Osteoblast (primary cell): ENCODE measurements around the gene FICD. TPM values are rescaled to one million over a fixed set of nuclear protein-coding genes. Genes with fewer than 3 reads are reported as not detected.
"Not testable (repeated sequence)": the region's sequence is repeated elsewhere in the genome, so short reads cannot be mapped to it uniquely, and the experiment has no call there.

Experiments used
- DNase-seq: peaks from one replicate; pipeline ENCODE4 v3.0.0; 2011; ENCODE audit warnings: low spot score, mixed read lengths; ENCODE audit not compliant: insufficient read length; ENCODE audit errors: missing footprints
- H2AFZ ChIP-seq: 2 replicates; pipeline ENCODE4 v1.6.0; 2011; ENCODE audit warnings: mild to moderate bottlenecking, low read length
- H3K27ac ChIP-seq: 2 replicates; pipeline ENCODE4 v1.5.1; 2011; ENCODE audit warnings: mild to moderate bottlenecking, low read depth, low read length, moderate library complexity
- H3K27me3 ChIP-seq: 2 replicates; pipeline ENCODE4 v1.6.0; 2012; ENCODE audit warnings: mild to moderate bottlenecking, control low read depth, inconsistent platforms, low read length, moderate library complexity; ENCODE audit not compliant: insufficient read depth
- H3K36me3 ChIP-seq: 2 replicates; pipeline ENCODE4 v1.5.1; 2011; ENCODE audit warnings: mild to moderate bottlenecking, low read length, control low read depth, moderate library complexity; ENCODE audit not compliant: insufficient read depth
- H3K4me1 ChIP-seq: 2 replicates; pipeline ENCODE4 v1.5.1; 2011; ENCODE audit warnings: mild to moderate bottlenecking, low read length, control low read depth, moderate library complexity; ENCODE audit not compliant: insufficient read depth
- H3K4me2 ChIP-seq: 2 replicates; pipeline ENCODE4 v1.6.0; 2011; ENCODE audit warnings: mild to moderate bottlenecking, low read length; ENCODE audit not compliant: insufficient read depth
- H3K4me3 ChIP-seq: fragments of 200-600 bp; sonication (generic); 3 replicates; pipeline ENCODE4 v1.5.1; 2012; ENCODE audit warnings: mild to moderate bottlenecking, low read length, inconsistent platforms; ENCODE audit not compliant: insufficient read depth
- H3K79me2 ChIP-seq: 2 replicates; pipeline ENCODE4 v1.6.0; 2012; ENCODE audit warnings: mild to moderate bottlenecking, low read length, control low read depth, inconsistent platforms; ENCODE audit not compliant: insufficient read depth
- H3K9me3 ChIP-seq: 2 replicates; pipeline ENCODE4 v1.5.1; 2011; ENCODE audit warnings: low read depth, low read length, control low read depth
- H4K20me1 ChIP-seq: 2 replicates; pipeline ENCODE4 v1.6.0; 2012; ENCODE audit warnings: mild to moderate bottlenecking, low read length, control low read depth; ENCODE audit not compliant: insufficient read depth
- total RNA-seq: library from RNA; depleted of rRNA; stranded (reverse); fragments of >200 nt; gene quantifications from 2 replicates; pipeline ENCODE4 v1.2.3, GENCODE V29; 2012
- TF ChIP-seq, protein P1 (sequence below): IDR thresholded peaks from 2 replicates; pipeline ENCODE4 v1.5.1; 2011; ENCODE audit warnings: mild to moderate bottlenecking, low read depth, low read length, moderate library complexity; ENCODE audit errors: extremely low read depth

Gene FICD
- total RNA-seq, 1 donor: 5.4 TPM

DNA sequence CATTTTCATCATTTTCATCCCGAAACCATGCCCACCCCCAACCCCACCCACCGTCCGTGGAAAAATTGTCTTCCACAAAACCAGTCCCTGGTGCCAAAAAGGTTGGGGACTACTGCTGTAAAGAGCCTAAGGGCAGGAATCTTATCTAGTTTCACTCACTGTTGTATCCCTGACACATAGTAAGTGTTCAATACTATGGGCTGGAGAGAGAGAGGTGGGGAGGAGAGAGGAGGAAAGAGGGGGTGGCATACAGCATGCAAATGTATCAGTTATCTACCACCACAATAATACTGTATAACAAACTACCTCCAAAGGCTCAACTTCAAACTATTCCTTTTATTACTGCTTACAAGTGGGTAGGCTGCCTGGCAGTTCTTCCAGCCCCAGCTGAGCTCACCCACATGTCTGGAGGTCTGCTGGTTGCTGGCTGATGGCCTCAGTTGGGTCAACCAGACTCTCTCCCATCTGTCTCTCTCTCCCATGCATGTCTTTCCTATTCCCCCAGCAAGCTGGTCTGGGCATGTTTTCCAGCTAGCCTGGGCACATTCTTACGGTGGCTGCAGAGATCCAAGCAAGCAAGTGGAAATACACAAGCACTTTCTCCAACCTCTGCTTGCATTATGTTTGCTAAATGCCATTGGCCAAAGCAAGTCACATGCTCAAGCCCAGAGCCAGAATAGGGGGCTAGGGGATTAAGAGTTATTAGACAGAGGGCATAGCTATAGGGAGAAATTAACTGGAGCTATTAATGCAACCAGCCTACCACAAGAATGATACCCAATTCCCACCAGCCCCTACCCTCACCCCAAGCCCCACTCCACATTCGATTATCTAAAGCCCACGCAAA lies 31.6 kb upstream of the FICD start:
- no peaks in the 10 kb centered on the region for H3K4me1 ChIP-seq
- H3K9me3 ChIP-seq: no peaks in the 10 kb centered on the region
- H3K27me3 ChIP-seq: no peaks in the 10 kb centered on the region
- H3K4me2 ChIP-seq: no peak overlapping the region
- no peaks in the 10 kb centered on the region for H3K79me2 ChIP-seq
- no peak overlapping the region for H3K4me3 ChIP-seq
- DNase-seq: no peak
- TF ChIP-seq, protein P1, sequence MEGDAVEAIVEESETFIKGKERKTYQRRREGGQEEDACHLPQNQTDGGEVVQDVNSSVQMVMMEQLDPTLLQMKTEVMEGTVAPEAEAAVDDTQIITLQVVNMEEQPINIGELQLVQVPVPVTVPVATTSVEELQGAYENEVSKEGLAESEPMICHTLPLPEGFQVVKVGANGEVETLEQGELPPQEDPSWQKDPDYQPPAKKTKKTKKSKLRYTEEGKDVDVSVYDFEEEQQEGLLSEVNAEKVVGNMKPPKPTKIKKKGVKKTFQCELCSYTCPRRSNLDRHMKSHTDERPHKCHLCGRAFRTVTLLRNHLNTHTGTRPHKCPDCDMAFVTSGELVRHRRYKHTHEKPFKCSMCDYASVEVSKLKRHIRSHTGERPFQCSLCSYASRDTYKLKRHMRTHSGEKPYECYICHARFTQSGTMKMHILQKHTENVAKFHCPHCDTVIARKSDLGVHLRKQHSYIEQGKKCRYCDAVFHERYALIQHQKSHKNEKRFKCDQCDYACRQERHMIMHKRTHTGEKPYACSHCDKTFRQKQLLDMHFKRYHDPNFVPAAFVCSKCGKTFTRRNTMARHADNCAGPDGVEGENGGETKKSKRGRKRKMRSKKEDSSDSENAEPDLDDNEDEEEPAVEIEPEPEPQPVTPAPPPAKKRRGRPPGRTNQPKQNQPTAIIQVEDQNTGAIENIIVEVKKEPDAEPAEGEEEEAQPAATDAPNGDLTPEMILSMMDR: no peak
- H3K27ac ChIP-seq: no peak overlapping the region
- no peaks in the 10 kb centered on the region for H3K36me3 ChIP-seq
- H4K20me1 ChIP-seq: no peaks in the 10 kb centered on the region
- no peak overlapping the region for H2AFZ ChIP-seq

DNA sequence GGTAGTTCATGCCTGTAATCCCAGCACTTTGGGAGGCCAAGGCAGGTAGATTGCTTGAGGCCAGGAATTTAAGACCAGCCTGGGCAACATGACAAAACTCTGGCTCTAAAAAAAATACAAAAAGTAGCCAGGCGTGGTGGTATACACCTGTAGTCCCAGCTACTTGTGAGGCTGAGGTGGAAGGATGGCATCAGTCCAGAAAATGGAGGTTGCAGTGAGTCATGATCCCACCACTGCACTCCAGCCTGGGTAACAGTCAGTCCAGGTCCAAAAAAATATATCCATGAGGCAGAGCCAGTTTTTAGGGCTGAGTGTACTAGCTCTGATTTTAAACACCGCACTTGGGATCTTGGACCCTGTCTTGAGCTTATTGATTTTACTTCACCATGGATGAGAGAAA lies 30.6 kb upstream of the FICD start:
- Histone ChIP-seq H3K79me2 (no peaks in the 10 kb centered on the region), H3K27me3 (no peaks in the 10 kb centered on the region), H2AFZ (no peak overlapping the region), H3K9me3 (no peaks in the 10 kb centered on the region), H4K20me1 (no peaks in the 10 kb centered on the region), H3K4me1 (no peaks in the 10 kb centered on the region), H3K4me3 (no peak overlapping the region), H3K27ac (no peak overlapping the region), H3K36me3 (no peaks in the 10 kb centered on the region), H3K4me2 (no peak overlapping the region)
- no peak for DNase-seq
- TF ChIP-seq, protein P1: no peak

DNA sequence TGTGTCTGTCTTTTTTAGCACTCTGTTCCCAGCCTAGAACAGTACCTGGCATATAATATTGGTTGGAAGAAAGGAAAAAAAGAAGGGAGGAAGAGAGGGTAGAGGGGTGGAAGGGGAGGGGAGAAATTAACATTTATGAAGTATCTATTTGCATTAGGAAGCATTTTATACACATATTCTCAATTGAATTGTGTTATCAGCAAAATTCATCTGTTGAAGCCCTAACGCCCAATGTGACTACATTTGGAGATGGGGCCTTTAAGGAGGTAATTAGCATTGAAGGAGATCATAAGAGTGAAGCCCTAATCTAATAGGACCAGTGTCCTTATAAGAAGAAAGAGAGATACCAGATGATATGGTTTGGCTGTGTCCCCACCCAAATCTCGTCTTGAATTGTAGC lies 30.2 kb upstream of the FICD start:
- Histone ChIP-seq H3K4me1 (no peaks in the 10 kb centered on the region), H3K4me2 (no peak overlapping the region), H3K4me3 (no peak overlapping the region), H3K79me2 (no peaks in the 10 kb centered on the region), H3K9me3 (no peaks in the 10 kb centered on the region), H2AFZ (no peak overlapping the region), H3K36me3 (no peaks in the 10 kb centered on the region), H4K20me1 (no peaks in the 10 kb centered on the region), H3K27me3 (no peaks in the 10 kb centered on the region), H3K27ac (no peak overlapping the region)
- TF ChIP-seq, protein P1: no peak
- DNase-seq: no peak

DNA sequence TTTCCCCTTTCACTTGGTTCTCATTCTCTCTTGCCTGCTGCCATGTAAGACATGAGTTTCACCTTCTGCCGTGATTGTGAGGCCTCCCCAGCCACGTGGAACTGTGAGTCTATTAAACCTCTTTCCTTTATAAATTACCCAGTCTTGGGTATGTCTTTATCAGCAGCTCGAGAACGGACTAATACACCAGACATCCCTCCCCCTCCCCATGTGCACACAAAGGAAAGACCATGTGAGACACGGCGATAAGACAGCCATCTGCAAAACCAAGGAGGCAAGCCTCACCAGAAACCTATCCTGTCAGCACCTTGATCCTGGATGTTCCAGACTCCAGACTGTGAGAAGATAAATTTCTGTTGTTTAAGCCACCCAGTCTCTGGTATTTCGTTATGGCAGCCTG lies 29.7 kb upstream of the FICD start:
- not testable (repeated sequence) for H2AFZ ChIP-seq, H3K4me3 ChIP-seq, H3K79me2 ChIP-seq, H3K4me1 ChIP-seq, H3K27me3 ChIP-seq, H3K4me2 ChIP-seq, H3K27ac ChIP-seq, H3K36me3 ChIP-seq, DNase-seq, H4K20me1 ChIP-seq, H3K9me3 ChIP-seq

DNA sequence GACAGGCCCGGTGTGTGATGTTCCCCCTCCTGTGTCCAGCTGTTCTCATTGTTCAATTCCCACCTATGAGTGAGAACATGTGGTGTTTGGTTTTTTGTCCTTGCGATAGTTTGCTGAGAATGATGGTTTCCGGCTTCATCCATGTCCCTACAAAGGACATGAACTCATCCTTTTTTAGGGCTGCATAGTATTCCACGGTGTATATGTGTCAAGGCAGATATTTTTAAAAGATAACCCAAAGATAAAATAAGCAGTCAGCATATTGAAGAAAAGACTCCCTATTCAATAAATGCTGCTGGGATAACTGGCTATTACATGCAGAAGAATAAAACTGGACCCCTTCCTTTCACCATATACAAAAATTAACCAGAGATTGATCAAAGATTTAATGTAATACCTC lies 28.0 kb upstream of the FICD start:
- not testable (repeated sequence) for H3K79me2 ChIP-seq, H2AFZ ChIP-seq, H3K27ac ChIP-seq, H3K27me3 ChIP-seq, H4K20me1 ChIP-seq, DNase-seq, H3K36me3 ChIP-seq, H3K9me3 ChIP-seq, H3K4me3 ChIP-seq, H3K4me1 ChIP-seq, H3K4me2 ChIP-seq
